NCI-H146 (cell line): ENCODE data around the gene ZBTB20.

Experiments
- DNase-seq: peaks from one replicate; lab custom pipeline; 2025; lab: John Stamatoyannopoulos, UW

Gene ZBTB20

DNA sequence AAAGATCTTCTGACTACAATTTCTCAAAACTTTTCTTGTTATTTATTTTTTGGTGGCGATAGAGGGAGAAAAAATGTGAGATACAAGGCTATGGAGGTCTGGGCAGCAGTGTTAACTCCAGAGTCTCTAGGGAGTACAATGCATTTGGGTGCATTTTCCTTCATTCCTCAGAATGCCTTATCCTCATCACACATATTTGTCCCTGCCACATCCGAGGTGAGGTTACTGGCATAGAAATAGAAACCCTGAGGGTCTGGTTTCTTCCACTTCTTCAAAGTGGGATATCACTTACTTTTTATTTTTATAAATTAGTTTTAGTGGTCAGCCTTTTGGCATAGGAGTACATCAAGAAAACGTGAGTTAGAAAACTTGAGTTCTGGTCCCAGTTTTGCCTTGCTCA is 702.9 kb downstream of the ZBTB20 start:
- no peak for DNase-seq

DNA sequence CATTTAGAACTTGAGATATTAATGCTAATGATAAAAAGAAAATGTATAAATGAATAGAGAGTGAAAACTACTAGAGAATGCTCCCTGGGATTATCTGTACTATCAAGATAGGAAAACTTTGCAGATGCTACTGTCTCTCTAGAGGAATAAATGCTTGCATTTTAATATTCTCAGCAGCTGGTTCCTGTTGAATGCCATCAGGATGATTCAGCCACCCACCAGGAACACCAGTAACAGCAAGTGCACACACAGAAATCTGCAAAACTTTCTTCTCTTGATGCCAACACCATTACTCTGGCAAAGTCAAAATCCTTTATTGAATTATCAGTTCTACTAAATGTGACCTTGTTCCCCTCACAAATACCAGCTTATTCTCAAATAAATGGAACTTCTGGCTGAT is 704.8 kb downstream of the ZBTB20 start:
- DNase-seq: no peak

DNA sequence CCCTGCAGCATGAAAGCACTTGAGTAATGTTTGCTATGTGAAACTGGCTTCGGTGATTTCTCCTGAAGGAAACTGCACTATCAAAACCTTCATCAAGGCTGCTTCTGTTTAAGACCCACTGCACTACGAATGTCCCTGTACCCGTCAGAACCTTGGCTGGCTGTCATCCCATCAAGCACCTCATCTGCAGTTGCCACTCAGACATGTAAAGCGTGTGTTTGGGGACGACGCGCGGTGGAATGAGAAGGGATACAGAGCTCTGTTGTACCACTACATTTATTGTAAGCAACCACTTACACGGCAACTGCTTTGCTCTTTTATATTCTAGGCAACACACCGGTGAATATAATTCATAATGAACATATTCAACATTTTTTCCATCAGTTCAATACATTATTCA is 705.7 kb downstream of the ZBTB20 start:
- DNase-seq: no peak

DNA sequence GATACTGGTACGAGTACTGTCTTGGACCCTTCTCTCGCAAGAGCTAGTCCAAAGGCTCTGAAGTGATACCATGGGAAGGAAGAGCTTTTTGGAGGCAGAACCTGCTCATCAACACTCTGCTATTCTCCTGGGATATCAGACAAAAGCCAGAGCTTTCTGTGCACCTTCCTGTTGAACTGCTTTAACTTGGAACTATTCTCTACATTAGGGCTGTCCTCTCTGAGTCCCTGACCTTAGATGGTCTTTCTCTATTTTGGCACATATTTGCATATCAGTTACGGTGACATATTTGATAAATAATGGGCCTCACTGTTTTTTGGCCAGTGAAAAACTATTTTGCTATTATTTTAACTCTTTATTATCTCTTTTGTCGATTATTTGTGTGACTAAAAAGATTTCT is 706.4 kb downstream of the ZBTB20 start:
- no peak for DNase-seq

DNA sequence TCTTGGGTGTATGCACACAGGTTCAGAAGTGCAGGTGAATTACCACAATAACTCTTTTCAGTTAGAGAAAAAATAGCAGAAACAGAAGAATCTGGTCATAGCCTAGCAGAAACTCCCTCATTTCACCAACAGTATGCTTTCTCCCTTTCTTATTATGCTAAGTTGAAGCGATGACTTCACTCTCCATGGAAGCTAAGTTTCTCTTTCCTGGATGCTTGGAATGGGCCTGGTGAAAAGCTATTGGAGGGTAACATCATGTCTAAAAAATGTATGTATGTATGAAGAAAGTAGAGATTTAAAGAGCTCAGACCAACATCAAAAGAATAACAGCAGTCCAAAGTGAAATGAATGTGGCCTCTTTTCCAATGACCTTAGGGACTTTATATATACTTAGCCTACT is 707.8 kb downstream of the ZBTB20 start:
- DNase-seq: no peak

DNA sequence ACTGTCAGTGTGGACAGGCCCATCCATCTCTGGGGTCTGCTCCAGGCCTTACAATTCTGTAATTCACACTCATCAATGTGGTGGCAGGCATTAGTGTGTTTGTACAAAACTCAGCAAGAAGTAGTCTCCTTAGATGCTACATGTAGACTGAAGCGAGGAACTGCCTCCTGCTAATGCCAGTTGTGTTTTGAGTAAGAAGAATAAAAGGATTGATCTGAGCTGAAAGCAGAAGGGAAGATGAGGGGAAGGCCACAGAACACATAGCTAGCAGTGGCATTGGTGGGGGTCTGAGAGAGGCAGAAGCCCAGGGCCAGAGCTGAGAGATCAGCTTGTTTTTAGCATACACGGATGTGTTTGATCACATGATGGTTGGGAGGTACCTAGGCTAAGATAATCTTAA is 709.2 kb downstream of the ZBTB20 start:
- no peak for DNase-seq

DNA sequence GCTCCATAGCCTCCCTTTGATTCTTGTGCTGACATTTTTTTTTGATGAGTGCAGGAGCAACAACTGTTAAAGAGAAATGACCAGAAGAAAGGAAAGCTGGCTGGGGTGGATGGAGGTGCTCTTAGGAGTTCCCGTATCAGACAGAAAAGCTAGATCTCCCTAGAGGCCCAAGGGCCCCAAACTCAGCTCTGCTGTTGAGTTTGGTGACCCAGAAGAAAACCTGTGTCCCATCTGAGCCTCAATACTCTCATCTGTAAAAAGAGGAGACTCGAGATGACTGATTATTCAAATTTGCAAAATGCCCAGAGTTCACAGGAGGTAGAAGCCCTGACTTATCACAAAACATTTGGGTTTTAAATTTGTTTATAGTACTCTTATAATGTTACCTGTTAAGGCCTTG is 710.9 kb downstream of the ZBTB20 start:
- DNase-seq: no peak

DNA sequence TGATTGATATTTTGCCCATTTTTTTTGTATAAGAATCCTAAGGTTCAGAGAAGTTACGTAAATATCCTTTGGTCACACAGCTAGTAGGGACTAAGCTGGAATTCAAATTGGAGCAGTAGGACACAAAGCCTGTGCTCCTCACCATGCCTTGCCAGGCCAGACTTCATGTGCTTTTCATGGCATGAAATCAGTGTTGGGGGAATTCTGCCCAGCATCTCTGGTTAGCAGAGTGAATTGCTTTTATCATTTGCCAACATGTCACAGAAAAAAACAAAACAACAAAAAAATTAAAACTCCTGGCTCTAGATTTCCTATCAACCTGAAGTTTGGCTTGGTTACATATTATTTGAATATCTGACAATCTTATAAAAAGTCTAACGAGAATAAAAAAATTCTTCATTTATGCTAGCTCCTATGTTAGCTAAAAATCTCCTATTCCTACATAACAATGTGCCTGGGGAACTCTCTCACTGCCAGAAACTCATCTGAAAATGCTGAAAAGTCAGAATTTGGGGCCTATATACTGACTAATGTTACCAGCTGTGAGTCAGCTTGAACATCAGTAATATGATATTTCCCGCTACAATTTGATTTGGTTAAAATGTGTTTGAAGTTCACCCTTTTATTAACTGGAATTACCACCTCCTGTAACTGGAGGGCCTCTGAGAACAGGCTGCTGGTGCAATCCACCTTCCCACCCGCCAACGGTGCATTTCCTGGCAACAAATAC is 711.5 kb downstream of the ZBTB20 start:
- no peak for DNase-seq

DNA sequence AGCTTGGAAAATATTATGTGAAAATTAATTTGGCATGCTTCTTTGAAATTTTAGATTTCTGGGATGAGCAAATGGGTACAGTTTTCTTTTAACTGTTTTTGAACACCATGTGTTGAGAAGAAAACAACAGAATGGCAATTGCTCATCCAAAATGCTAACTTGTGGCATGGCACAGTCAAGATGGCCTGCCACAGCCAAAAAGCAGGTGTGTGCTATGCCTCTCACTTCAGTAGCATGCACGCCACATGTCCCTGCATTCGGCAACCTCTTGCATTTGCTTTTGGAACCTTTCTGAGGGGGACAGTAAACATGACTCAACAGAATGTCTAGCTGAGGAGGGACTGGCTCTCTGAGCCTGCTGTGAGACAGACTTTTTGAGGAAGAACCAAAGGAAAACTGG is 714.8 kb downstream of the ZBTB20 start:
- DNase-seq: no peak

DNA sequence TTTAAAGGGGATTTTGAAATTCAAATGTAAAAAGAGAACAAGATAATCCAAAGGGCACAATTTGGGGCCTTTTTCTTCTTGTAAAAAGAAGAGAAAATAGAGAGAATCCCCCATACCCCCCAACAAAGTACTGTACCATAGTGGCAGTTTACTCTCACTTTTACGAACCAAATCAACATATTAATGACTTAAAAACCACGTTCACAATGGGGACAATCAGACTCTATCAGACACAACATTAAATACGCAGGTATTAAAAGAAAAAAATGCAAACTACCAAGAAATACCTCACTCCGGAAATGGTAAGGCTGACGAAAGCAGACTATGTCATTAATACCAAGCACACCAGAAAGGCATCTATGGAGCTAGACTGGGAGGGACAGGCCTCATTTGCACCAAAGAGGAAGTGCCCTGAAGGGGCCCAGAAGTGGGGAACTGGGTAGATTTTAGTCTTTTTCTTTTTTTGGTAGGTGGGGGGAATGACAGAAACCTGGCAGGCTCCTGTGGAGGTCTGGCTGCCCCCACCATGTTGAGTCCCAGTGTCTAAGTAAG is 719.0 kb downstream of the ZBTB20 start:
- no peak for DNase-seq

DNA sequence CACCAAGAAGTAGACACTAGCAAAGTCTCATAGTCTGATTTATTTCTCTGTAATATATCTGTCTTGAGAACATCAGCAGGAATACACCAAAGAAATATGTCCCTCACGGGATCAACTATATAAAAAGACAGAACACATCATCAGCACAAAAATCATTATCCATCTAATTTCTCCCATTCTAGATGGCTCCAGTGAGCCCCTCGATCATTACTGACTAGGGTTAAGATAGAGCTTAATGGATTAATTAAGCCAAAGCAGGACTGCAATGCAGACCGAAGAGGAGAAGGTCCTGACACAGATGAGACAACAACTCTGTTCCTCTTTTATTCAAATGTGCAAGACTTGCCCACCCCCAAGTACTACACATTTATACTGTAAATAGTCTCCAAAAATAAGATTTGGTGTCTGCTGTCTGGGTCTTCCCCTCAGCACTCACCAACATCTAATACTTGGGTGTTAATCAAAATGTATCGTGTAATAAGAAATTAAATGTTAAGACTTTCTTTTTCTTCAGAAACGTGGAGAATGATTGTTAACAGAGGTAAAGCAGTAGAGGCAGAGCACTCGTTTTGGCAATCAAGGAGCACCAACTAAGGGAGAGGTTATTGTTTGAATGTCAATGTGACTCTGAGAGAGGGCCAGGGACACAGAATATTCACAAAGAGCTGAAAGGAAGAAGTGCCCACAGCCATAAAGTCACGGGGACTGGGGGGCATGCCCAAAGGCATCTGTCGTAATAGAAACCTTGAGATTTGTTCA is 719.6 kb downstream of the ZBTB20 start:
- no peak for DNase-seq

DNA sequence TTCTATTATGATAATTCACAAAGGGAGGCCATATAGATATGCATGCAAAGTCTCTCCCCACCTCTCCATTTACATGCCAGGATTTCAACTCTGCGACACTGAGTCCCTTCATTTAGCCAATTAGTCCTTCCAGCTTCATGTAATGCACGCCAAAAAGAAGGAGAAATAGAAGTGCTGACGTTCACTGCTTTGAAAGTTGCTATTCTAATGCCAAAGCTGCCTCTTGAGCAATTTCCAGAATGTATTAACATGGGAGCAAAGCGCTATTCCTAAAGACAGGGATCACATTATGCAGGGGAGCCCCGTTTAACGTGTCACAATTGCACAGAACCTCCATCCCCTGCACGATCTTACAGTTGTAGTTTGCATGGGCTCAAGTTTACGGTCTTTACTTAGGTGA is 722.8 kb downstream of the ZBTB20 start:
- no peak for DNase-seq

DNA sequence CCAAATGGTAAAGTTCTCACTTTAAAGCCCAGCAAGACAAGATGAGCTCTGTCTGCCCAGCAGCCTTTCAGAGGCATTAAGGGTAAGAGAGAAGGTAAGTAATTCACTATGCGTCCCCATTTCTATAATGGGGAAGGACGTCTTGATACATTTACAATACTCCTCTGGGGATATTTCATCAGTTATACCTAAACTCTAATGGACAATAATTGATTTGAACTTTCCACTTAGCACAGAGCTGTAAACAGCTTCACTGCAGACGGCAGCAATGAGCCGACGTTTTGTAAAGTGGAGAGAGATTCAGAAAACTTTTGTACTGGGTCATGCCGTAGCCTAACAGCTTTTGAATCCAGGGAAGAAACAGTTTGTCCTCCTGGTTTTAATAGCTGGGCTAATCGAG is 725.9 kb downstream of the ZBTB20 start:
- no peak for DNase-seq

DNA sequence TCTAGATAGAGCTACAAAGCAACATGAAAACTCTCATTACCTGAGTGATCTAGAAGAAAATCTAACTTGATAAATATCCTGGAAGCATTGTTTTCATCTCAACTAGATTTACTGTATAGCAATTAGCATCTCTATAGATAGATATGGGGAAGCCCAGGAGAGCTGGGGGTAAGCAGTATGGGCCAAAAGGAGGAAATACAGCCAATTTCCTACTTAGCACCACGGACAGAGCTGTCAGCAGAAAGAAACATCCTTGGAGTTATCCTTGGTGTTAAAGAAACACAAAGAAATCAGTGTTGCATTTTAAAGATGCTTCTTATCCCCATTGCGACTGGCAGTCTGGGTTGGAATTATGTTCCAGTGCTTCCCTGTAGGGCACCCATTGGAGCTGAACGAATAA is 727.0 kb downstream of the ZBTB20 start:
- DNase-seq: no peak

DNA sequence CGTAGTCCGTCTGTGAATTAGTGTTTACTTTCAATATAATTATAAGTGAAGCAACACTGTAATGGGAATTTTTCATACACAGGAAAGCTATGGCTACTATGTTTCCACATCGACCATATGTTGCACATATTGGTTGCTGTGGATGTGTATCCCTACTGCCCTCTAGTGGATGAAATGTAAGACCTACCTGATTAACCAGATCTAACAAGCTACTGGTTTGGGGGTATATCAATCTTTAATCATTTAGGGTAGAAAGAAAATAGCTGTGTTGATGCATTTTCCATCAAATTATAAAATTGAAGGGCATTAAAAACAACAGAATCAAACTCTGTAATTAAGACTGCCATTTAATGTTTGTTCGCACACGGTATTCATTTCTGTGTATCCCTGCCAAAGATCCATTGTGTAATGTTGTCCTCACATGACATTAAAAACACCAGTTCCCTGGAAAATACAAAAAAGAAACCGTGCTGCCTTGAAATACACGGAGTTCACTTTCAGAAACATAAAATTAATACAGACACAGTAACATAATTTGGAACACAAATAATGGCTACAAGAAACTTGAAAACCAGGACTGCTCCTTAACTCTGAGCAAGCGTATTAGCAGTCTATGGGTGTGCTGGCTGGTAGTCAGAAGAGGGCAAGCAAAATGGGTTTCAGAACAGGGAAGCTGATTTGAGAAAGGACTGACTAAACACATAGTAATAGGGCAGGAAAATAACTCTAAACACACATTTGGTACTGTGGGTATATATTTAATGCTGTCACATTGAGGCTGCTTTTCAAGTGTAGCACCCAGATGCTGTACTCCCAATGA is 728.2 kb downstream of the ZBTB20 start:
- peak; percentile 87 for DNase-seq

DNA sequence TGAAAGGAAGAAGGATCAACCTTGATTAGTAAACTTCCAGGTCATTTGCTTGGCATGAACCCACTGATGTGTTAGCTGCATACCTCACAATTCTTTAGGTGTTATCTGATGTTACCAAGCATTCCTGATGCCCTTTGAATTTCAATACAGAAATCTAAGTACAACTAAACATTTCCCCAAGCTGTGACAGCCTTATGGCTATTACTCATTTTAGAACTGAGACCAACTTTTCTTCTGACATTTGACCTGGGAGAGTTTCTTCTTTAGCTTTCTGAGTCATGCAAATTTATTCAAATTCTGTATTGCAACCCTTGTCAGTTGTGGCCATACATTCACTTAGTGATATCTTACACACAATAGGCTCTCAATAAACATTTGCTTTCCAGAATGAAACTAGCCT is 729.0 kb downstream of the ZBTB20 start:
- DNase-seq: no peak

DNA sequence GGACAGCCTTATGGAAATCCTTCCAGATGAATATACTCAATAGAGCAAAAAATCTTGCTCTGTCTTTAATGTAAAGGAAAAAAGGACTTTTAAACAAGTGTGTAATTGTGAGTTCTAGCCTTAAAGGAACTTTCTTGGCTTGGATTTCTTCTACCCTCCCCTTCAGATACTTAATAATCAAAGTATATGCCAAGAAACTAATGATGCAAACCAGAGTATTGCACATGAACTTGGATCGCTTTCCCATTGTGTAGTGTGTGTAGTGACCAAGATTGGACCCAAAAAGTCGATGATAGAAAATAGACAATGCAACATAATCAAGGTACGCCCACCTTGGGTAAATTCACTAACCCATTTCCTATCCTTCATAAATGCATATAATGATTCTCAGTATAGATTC is 729.4 kb downstream of the ZBTB20 start:
- DNase-seq: no peak

DNA sequence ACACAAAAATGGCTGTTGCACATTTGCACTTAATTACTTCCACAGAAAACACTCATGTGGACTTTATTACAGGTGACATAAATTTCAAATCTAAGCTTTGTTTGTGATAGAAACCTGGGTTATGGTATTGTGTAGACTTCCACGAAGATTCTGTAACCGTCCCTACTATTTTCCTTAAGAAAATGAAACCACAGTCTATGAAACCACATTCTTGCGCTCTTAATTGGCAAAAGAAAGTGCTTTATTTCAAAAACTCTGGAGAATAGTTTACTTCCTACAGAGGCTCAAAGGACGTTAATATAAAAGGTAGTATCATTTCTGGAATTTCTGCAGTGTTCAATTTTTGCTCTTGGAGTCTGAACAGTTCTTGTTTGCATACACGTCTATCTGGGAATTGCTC is 729.8 kb downstream of the ZBTB20 start:
- no peak for DNase-seq

DNA sequence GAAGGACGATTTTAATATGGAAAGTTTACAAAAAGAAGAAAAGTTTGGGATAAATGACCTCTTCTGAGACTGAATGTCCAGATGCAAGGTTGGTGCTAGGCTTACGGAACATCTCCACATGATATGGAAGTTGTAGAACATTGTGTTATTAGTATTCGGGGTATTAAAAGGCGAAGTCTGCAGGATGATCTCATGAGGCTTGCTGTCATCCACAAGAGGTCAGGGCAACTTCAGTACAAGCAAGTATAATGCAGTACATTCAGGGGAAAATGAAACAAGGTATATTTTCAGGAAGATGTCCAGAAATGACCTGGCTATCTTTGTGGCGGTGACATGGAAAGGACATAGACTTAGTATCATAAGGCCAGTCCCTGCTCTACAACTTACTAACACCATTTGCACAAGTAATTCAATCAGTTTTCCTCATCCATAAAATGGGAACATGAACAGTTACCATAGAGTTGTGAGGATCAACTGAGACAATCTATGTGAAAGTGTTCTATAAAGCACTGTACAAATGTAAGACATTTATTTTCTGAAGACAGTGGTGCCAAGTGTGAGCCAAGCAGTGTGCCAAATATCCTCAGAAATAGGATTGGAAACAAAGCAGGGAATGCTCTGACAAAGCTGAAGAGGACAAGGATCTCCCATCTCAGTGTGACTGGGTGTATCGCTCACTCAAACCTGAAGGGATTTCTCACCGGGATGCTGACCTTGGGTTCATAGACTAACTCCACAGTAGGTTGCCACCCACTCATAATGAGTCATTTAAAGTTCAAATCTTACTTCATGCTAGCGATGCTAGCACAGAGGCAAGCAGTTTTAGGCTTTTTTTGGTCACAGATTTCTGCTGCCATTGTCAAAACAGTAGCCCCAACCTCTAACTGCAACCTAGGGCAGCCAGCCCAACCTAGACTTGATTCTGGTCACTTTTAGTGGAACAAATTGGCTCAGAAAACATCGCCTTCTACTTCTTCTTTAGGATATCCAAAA is 735.0 kb downstream of the ZBTB20 start:
- DNase-seq: no peak

DNA sequence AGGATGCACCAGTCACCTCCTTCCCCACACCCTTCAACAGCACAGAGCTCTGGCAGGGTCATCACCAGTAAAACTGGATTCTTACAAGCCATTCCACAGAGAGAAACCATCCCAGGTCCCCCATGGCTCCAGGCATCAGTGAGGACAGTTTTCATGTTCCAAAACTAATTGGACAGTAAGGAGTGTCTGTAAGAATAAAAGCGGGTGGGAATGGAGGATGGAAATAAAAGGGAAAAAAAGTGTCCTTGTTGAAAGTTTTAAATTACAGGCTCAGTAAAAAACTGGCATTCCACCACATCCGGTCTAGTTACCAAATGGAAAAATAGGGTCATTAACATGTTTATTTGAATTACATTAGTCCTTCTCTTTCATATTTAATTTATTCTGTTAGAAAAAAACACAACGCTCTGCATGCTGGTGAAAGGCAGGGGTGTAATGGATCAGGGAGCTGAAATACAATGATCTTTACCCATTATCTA is 735.9 kb downstream of the ZBTB20 start:
- DNase-seq: no peak
